Stimulated activated CD4-positive, alpha-beta T cell treated with anti-CD3 and anti-CD28 coated beads, Interleukin-1b, Interleukin-23, amount 100 ng/mL, for 4 hours (primary cell): ENCODE data around the gene PSAPL1.

Experiments used
- DNase-seq, 2 donors: peaks; one replicate each; pipeline ENCODE4 v3.0.0-alpha.2; 2020; ENCODE audit warnings: low read depth in 2 of 2

PSAPL1 gene, protein sequence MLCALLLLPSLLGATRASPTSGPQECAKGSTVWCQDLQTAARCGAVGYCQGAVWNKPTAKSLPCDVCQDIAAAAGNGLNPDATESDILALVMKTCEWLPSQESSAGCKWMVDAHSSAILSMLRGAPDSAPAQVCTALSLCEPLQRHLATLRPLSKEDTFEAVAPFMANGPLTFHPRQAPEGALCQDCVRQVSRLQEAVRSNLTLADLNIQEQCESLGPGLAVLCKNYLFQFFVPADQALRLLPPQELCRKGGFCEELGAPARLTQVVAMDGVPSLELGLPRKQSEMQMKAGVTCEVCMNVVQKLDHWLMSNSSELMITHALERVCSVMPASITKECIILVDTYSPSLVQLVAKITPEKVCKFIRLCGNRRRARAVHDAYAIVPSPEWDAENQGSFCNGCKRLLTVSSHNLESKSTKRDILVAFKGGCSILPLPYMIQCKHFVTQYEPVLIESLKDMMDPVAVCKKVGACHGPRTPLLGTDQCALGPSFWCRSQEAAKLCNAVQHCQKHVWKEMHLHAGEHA

DNA sequence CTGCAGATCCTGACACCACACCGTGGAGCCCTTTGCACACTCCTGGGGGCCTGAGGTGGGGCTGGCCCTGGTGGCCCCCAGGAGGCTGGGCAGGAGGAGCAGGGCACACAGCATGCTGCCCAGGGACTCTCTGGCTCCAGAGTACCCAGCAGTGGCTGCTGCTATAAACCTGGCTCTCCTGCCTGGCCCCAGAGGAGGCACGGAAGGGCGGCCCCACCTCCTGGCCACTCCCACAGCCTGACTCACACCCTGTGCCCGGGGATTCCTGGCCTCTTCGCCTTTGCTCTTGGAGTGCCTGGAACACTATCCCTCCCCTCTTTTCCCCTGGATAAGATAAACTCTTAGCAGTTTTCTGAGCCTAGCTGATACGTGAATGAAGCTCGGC lies at the start of gene PSAPL1:
Gene PSAPL1 (minus strand): TSS at position 165 of the 385 bp plus-strand sequence. CDS start 51 bp downstream, at position 114.
- DNase-seq = peak in 1 of 2 donors; percentile 3

DNA sequence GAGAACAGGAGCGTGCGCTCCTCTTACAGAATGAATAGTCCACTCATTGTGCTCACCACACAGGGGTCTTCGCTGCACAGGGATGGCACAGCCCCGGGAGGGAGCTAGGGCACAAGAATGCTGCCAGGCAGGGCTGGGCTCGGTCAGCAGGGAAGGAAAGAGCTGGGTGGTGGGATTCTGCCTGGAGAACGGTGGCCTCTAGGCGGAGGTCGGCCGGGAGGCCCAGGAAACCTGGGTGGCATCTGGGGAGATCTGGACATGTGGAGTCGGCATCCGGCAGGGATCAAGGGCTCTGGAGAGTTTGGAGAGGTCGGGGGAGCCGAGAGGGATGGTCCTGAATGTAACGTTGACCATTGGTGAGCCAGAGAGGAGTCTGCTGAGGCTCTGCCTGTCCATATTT lies 46.5 kb upstream of the PSAPL1 start:
- no peak for DNase-seq

DNA sequence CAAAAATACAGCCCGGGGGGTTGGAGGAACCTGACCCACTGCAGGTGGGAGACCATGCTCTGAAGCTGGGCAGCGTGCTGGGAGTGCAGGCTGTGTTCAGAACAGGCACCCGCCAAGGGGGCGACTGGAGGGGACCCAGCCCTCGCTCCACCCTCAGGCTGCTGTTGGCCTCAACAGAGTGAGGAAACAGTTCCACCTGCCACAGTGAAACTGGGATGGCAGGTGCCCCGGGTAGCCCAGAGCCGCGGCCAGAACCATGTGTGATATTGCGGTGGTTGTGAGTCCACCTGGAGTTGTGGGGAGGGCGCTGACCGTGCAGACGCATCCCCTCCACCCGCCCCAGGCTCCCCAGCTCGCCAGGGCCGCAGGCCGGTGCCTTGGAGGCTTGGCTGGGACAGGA lies 45.7 kb upstream of the PSAPL1 start:
- no peak for DNase-seq

DNA sequence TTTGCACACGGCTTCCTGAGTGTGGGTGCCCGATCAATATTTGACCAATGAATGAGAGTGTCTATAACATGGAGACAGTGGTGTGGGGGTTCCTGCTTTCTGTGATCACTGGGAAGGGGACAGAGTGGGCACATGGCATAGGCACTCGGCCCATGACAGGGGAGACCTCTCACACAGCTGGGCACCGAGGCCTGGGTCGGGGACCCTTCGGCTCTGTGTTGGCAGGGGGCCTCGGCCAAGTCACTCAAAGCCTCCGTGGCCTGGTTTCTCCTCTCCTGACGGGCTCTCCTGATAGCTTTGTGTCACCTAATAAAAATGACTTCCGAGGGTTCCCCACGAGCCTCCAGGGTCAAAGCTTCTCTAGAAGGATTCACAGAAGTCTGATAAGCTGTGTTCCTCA lies 43.9 kb upstream of the PSAPL1 start:
- DNase-seq = no peak

DNA sequence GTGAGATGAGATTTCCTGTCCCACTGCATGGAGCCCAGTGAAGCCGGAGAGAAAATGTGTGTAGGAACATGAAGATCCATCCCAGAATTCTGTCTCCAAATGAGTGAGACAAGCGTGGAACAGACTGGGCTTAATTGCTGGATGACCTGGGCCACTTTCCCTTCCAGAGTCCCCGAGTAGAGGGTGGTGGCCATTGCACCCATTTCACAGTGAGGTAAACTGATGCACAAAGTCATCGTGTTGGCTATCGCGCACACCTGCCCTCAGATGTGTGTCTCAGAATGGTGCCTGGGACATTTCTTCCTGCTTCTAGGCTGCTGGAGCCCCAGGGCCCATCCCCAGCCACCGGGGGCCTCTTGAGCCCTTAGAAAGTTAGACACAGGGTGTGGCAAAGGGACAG lies 43.0 kb upstream of the PSAPL1 start:
- DNase-seq = no peak

DNA sequence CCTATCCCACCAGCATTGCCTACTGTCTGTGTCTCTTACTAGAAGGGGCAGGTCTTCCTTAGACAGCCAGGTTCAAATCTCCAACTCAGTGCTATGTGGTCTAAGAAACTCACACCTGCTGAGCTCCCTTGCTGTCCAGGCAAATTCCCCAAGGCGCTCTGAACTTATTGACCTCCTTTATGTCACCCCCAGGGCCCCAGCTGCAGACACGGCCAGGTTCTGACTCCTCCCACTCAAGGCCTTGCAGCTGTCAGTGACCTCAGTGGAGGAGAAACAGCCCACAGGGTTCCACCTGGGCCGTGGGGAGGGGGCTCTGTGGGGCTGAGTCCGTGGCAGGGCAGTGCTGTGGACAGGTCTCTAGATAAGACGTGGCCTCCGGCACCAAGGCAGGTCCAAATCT lies 42.1 kb upstream of the PSAPL1 start:
- no peak for DNase-seq

DNA sequence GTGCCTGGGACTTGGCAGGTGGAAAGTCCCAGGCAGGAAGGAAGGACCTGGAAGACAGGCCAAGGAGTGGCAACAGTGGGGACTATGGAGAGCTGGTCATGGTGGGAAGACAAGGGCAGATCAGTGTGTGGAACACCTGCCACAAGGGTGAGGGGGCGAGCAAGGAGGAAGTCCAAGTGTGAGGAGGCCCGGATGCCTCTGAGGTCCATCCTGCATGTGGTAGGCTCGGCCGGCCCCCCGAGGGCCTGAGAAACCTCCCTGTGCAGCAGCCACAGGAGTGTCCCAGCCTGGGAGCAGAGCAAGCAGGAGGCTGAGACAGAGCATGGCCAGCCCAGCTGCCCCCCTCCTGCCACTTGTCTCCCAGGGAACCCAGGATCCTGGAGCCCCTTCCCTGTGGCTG lies 40.5 kb upstream of the PSAPL1 start:
- no peak for DNase-seq

DNA sequence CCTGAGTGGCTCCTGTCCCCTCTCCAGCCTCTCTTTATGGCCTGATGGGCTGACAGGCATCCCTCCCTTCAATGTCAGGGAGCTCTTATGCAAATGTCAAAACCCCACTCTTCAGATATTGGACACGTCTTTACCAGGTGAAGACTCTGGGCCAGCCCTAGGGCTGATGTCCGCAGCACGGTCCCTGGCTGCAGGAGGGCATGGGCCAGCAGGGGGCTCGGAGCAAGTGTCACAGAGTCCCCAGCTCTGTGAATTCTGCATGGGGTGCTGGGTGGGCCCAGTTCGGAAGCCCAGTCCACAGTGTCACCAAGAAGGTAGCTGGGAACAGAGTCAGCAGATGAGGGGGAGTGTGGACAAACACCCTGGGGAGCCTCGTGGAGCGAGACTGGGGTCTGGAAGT lies 39.6 kb upstream of the PSAPL1 start:
- no peak for DNase-seq

DNA sequence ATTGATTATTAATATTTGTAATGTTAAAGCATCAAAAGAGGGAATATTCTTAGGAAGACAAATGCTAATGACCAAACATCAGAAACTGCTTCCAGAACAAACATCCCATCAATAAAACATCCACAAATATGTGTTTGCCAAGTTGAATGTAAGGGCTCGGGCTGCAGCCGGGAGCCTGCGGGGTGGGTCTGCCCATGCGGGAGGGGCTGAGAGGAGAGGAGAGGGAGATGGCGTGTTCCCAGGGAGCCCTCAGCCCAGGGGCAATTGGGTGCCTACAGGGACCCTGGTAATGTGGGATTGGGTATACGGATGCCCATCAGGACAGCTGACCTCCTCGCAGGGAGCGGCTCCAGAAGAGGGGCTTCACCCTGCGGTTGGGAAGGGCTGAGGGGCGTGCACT lies 38.4 kb upstream of the PSAPL1 start:
- no peak for DNase-seq

DNA sequence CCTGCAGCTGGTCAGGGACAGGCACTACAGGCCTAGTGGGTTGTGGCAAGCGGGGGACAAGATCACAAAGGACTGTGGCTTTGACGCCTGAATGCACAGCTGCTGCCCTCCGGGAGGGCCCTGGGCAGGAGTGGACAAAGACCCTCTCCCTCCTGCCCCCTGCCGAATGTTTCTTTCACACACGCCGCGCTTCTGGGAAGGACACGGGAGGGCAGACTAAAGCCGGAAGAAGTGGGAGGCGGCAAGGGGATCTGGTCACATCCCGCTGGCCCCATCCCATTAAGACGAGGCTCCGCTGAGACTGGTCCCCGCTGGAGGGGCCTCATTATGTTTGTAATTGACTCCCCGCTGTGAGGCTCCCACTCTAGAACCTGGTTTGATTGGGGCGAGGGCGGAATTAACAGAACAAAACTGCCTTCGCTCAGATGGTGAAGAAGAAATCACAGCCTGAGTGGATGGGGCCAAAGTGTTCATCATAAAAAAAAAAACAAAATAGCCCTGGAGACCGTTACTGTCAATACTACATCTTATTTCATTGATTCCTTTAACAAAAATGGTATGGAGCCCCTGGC lies 37.8 kb upstream of the PSAPL1 start:
- DNase-seq = no peak

DNA sequence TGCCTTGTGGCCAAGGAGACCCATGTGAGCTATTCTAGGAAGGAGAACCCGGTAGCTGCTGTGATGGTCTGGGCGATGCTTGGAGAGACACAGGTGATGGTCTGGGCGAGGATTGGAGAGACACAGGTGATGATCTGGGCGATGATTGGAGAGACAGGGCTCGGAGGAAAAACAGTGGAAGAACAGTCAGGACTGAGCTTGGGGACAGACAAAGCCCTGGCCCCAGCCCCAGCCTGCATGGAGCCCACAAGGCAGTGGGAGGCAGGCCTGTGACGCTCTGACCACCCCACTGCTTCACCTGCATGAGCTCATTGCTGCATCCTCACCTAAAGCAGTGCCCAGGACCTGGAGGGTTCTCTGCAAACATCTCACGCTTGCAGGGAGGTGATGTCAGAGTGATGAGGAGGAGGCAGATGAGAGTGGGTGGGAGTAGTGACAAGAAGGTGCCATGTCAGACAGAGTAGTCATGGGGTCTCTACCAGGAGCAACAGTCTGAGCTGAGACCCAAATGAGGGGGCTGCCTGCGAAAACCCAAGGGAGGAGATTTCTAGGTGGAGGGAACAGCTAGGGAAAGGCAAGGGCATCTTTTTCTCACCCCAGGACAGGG lies 35.9 kb upstream of the PSAPL1 start:
- DNase-seq = no peak

DNA sequence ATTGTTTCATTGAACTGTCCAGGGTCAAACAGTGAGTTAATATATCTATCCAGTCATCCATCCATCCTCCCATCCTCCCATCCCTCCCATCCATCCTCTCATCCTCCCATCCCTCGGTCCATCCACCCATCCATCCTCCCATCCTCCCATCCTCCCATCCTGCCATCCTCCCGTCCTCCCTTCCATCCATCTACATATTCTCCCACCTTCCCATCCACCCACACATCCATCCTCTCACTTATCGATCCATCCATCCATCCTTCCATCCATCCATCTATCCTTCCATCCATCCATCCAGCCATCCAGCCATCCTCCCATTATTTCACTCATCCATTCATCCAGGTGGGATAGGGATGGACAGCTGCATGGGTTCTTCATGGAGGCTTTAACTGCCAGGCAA lies 35.4 kb upstream of the PSAPL1 start:
- no peak for DNase-seq

DNA sequence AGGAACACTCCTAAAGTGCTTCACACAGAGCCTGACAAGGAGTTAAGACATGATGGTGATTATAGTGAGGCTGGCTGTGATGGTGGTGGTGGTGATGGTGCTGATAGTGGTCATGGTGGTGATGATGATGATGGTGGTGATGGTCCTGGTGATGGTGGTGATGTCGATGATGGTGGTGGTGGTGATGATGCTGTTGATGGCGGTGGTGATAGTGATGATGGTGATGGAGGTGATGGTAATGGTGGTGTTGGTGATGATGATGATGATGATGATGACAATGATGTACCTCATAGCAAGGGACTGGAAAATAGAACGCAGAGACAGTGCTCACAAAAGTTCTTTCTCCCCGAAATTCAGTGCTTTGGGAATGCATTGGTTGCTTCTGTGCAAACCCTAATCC lies 34.3 kb upstream of the PSAPL1 start:
- no peak for DNase-seq

DNA sequence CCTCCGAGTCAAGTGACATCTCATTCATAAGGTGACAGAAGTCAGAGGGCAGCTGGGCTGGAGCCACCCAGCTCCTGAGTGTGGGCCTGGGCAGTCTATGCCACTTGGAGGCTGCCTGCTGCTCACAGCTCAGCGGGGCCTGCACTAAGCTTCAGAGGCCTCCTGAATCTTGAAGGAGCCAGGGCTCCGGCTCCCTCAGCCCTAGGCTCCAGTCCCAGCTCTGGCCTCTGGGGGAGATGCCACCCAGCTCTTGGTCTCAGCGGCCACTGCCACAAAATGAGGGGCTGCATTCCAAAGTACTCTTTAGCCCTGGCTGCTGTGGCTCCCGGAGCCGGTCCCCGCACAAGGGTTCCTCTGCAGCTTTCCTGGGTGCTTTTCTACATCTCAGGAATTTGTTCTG lies 32.7 kb upstream of the PSAPL1 start:
- DNase-seq = no peak

DNA sequence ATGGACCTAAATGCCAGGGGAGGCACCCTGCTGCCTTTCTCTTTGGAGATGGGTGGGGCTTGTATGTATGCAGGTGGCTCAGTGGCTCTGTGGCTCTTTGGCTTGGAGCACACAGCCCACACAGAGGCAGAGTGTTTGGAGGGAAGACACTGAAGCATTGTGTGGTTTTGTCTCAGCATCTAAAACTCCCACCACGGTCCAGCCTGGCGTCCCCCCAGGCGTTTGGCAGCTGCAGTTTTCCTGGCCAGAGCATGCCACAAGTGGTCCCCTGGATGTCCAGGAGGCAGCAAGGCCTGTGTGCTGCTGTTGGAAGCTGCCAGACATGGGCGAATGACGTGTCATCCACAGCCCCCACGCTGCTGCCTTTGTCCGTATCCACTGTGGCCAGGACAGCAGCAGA lies 32.2 kb upstream of the PSAPL1 start:
- no peak for DNase-seq

DNA sequence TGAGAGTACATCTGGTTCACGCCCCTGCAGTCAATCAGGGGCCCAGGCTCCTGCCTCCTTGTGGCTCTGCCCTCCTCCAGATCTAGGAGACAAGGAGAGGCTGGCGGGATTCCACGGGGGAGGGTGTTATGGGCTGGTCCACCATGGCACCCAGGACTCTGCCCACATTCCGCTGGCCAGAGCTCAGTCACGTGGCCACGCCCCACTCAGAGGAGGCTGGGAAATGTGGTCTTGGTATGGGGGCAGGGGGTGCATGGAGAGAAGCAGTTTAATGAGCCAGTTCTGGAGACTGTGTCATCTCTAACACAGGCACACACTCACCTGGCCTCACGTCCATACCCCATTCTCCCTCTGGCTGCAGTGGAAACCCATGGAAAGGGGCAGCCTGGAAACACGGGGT lies 31.5 kb upstream of the PSAPL1 start:
- DNase-seq = no peak

DNA sequence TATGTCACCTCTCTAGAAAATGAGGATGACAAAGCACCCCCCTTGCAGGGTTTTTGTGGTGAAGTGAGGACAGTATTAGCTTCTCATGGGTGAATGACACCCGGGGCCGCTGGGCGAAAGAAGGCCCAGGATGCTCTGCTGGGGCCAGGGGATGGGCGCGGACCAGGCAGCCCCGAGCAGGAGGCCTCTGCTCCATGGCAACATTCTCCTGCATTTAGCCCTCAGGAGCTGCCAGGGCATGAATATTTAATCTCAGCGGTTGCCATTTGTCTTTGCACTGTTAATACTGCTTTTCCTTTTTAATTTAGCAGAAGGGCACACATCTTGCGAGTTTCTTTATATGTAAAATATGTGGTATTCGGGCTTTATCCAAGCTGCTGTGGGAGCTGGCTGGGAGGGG lies 30.3 kb upstream of the PSAPL1 start:
- no peak for DNase-seq

DNA sequence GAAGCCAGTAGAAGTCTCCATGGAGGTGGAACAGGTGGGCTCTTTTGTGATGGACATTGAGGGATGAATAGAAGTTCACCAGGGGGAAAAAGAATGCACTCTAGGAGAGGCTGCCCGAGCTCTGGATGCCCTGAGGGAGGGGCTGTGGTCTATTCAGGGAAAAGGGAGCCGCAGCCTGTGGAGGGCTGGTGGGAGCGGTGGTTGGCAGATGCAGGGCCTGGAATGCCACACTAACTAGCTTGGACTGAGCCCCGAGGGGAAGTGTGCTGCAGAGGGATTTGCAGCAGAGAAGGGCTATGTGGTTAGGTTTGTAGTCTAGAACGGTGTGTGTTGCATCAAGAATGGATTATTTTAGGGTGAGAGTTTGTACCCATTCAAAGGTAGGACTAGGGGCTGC lies 29.5 kb upstream of the PSAPL1 start:
- no peak for DNase-seq

DNA sequence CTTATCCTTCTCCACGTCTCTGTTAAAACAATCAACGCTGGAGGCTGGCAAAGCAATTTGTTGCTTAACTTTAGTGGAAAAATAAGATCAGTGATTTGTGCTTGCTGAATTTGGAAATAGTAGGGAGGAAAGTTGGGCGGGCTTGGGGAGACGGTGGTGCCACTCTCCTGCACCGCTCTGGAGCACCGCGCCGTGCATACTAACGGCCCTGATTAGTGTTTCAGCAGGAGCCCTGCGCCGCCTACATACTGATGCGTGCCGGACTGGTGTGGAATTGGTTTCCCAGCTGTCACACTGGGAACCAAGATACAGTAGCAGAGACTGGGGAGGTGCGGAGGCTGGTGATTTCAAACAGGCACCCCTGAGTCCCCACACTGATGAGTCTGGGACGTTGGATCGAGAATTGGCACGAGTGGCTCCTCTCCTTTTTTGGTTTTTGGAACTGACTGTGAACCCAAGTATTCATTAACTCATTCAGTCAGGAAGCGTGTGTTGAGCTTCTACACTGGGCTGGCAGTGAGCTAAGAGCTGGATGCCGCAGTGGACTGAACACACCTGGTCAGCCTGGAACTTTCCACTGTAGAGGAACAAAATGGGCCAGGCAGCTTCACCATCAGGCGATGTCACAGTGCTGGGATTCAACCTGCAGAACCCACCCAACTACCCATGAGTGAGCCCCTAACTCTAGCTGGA lies 29.0 kb upstream of the PSAPL1 start:
- no peak for DNase-seq

DNA sequence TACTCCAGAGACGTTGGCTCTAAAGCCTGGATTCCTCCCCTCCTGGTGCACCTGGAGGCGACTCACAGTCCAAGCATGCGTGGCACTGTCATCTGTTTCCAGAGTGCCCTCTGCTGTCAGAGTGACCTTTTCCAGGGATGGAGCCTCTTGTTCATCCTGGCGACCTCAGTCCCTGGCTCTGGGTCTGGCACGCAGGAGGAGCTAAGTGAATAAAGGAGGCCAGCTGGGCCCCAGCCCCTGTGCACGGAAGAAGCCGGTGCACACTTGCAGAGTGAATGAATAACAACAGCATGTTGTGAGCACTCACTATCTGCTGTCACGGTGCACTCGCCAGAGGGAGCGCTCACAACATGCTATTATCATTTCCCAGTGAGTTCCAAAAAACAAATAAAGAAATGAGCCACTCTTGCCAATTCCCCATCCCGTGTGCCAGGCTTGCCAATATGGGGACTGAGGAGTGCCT lies 27.8 kb upstream of the PSAPL1 start:
- no peak for DNase-seq

DNA sequence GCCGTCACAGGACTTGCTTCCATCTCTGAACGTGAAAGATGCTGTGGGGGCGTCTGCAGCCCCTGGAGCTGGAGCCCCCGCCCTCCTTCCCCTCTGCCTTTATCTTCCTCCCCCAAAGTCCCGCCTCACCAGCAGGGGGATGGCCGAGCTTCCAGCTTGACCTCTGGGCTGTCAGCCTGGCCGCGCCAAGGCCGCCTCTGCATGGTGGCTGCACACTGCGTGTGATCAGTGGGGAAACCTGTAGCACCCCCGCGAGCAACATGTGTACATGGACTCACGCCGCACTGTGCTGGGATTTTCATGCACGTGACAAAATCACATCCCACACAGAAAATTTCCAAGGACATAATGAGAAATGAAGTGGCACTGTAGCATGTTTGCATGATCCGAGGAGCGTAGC lies 26.5 kb upstream of the PSAPL1 start:
- no peak for DNase-seq

DNA sequence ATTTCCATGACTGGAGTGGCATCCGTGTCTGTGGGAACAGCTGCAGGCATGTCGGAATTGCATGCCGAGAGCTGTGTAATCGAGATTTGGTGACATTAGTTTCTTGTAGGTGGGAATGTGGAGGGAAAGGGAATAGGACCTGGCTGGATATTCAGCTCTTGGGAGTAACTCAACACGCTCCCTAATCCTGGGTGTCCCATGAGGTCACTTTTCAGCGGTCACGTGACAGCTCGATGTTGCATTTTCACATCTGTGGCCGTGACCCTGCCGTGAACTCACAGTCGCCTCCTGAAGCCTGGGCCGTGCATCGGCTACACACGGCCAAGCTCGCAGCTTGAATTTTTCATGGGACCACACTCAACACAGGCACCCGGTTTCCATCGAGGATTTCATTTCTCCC lies 25.8 kb upstream of the PSAPL1 start:
- DNase-seq = no peak
